ENCODE measurements around the gene MAP4K3. TPM values are rescaled to one million over a fixed set of nuclear protein-coding genes. Genes with fewer than 3 reads are reported as not detected.

MAP4K3 gene
- total RNA-seq, 1 donor from 2014 or later = 58.1 TPM

DNA sequence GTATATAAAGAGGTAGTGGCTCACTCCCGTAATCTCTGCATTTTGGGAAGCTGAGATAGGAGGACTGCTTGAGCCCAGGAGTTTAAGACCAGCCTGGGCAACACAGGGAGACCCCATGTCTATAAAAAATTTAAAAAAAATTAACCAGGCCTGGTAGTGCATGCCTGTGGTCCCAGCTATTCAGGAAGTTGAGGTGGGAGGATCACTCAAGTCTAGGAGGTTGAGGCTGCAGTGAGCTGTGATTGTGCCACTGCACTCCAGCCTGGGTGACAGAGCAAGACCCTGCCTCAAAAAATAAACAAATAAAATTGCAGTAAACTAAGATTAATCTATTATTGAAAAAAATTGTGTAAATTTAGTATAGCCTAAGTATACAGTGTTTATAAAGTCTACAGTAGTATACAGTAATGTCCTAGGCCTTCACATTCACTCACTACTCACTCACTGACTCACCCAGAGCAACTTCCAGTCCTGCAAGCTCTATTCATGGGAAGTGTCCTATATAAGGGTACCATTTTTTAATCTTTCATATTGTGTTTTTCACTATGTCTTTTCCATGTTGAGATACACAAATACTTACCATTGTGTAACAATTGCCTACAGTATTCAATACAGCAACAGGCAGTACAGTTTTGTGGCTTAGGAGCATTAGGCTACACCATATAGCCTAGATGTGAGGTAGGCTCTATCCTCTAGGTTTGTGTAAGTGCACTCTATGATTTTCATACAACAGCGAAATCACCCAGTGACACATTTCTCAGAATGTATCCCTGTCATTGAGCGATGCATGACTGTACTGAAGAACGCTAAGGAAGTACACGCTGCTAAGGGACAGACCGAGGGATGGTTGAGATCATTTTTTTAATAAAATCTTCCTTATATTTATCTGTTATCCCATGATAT, 10.4 kb upstream of the MAP4K3 start:
- Mint-ChIP-seq H3K27me3 (ENCODE audit: low read depth, unreplicated experiment) (no peaks in the 10 kb centered on the region), H3K4me3 (ENCODE audit: unreplicated experiment) (no peak overlapping the region), H3K4me1 (ENCODE audit: low read depth, unreplicated experiment) (peaks cover 12% of the 10 kb centered on the region), H3K36me3 (ENCODE audit: low read depth, unreplicated experiment) (peaks cover 21% of the 10 kb centered on the region), H3K27ac (ENCODE audit: unreplicated experiment) (peak overlapping the region; percentile 88), H3K9me3 (ENCODE audit: unreplicated experiment) (peaks cover 8% of the 10 kb centered on the region)
- Histone ChIP-seq H3K9me3 (ENCODE audit: insufficient read depth, low read depth, low read length) (no peaks in the 10 kb centered on the region), H3K4me3 (ENCODE audit: insufficient read depth, low read depth, low read length) (no peak overlapping the region), H3K9ac (ENCODE audit: low read length) (no peak overlapping the region), H3K36me3 (ENCODE audit: insufficient read depth, low read length) (no peaks in the 10 kb centered on the region), H4K20me1 (ENCODE audit: insufficient read depth, low read length) (no peaks in the 10 kb centered on the region), H3K27me3 (ENCODE audit: insufficient read depth, low read length) (no peaks in the 10 kb centered on the region), H3K27ac (ENCODE audit: low read depth, low read length) (no peak overlapping the region), H3K4me2 (ENCODE audit: low read length) (peak overlapping the region; percentile 28), H3K4me1 (ENCODE audit: insufficient read depth, low read length) (peaks cover 3% of the 10 kb centered on the region), H2AFZ (ENCODE audit: low read depth, low read length) (no peak overlapping the region), H3K79me2 (ENCODE audit: insufficient read depth, low read length) (no peaks in the 10 kb centered on the region)
- FAIRE-seq (no peak), DNase-seq (ENCODE audit: low read depth) (no peak)
- TF ChIP-seq, protein P1, sequence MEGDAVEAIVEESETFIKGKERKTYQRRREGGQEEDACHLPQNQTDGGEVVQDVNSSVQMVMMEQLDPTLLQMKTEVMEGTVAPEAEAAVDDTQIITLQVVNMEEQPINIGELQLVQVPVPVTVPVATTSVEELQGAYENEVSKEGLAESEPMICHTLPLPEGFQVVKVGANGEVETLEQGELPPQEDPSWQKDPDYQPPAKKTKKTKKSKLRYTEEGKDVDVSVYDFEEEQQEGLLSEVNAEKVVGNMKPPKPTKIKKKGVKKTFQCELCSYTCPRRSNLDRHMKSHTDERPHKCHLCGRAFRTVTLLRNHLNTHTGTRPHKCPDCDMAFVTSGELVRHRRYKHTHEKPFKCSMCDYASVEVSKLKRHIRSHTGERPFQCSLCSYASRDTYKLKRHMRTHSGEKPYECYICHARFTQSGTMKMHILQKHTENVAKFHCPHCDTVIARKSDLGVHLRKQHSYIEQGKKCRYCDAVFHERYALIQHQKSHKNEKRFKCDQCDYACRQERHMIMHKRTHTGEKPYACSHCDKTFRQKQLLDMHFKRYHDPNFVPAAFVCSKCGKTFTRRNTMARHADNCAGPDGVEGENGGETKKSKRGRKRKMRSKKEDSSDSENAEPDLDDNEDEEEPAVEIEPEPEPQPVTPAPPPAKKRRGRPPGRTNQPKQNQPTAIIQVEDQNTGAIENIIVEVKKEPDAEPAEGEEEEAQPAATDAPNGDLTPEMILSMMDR (IDR thresholded peaks at IDR 0.05; ENCODE audit: insufficient read depth, low read depth, low read length) = no peak
- TF ChIP-seq EZH2 (IDR thresholded peaks at IDR 0.05; ENCODE audit: insufficient read depth, low read length) = no peak

DNA sequence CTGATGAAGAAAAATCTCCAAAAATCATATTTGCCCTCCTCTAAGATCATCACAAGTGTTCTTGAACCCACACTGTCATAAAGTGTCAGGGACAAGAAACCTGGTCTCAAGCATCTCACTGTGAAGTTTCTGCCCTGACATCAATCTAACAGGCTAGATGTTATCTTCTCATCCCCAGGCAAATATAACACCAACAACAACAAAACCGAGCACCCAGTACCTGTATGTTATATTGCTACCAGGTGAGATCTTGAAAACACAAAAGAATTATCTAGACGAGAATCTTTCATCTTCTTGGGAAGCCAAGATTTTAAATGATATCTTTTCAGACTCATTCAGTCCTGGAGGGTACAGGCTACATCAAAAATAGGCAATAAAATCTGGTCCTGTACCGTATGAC, 8.8 kb upstream of the MAP4K3 start:
- TF ChIP-seq EZH2 (IDR thresholded peaks at IDR 0.05; ENCODE audit: insufficient read depth, low read length) = no peak
- TF ChIP-seq, protein P1 (IDR thresholded peaks at IDR 0.05; ENCODE audit: insufficient read depth, low read depth, low read length) = no peak
- no peaks in the 10 kb centered on the region for H3K79me2 ChIP-seq (ENCODE audit: insufficient read depth, low read length)
- no peaks in the 10 kb centered on the region for H3K36me3 ChIP-seq (ENCODE audit: insufficient read depth, low read length)
- no peak overlapping the region for H3K27ac ChIP-seq (ENCODE audit: low read depth, low read length)
- DNase-seq (ENCODE audit: low read depth) (no peak), FAIRE-seq (no peak)
- H3K27me3 ChIP-seq (ENCODE audit: insufficient read depth, low read length) = no peaks in the 10 kb centered on the region
- Mint-ChIP-seq H3K4me3 (ENCODE audit: unreplicated experiment) (no peak overlapping the region), H3K36me3 (ENCODE audit: low read depth, unreplicated experiment) (peaks cover 23% of the 10 kb centered on the region), H3K27ac (ENCODE audit: unreplicated experiment) (no peak overlapping the region), H3K4me1 (ENCODE audit: low read depth, unreplicated experiment) (peaks cover 11% of the 10 kb centered on the region), H3K9me3 (ENCODE audit: unreplicated experiment) (peaks cover 10% of the 10 kb centered on the region), H3K27me3 (ENCODE audit: low read depth, unreplicated experiment) (no peaks in the 10 kb centered on the region)
- no peak overlapping the region for H3K4me2 ChIP-seq (ENCODE audit: low read length)
- H3K4me3 ChIP-seq (ENCODE audit: insufficient read depth, low read depth, low read length) = no peak overlapping the region
- H3K9me3 ChIP-seq (ENCODE audit: insufficient read depth, low read depth, low read length) = no peaks in the 10 kb centered on the region
- H3K9ac ChIP-seq (ENCODE audit: low read length) = no peak overlapping the region
- H3K4me1 ChIP-seq (ENCODE audit: insufficient read depth, low read length) = peaks cover 3% of the 10 kb centered on the region
- H2AFZ ChIP-seq (ENCODE audit: low read depth, low read length) = no peak overlapping the region
- H4K20me1 ChIP-seq (ENCODE audit: insufficient read depth, low read length) = no peaks in the 10 kb centered on the region

DNA sequence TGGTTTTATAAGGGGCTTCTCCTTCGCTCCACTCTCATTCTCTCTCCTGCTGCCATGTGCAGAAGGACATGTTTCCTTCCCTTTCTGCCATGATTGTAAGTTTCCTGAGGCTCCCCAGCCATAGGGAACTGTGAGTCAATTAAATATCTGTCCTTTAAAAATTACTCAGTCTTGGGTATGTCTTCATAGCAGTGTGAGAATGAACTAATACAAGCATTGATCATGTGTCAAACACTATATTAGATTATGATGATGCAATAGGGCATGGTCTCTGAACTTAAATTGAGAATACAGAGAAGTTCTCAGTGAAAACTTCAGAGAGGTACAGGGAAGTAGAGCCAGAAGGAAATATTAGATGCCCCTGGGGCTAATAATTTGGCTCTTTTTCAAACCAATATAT, 5.9 kb upstream of the MAP4K3 start:
- H3K4me3 ChIP-seq (ENCODE audit: insufficient read depth, low read depth, low read length) = no peak overlapping the region
- H3K9me3 ChIP-seq (ENCODE audit: insufficient read depth, low read depth, low read length) = no peaks in the 10 kb centered on the region
- no peaks in the 10 kb centered on the region for H4K20me1 ChIP-seq (ENCODE audit: insufficient read depth, low read length)
- H3K36me3 ChIP-seq (ENCODE audit: insufficient read depth, low read length) = no peaks in the 10 kb centered on the region
- Mint-ChIP-seq H3K4me3 (ENCODE audit: unreplicated experiment) (no peak overlapping the region), H3K4me1 (ENCODE audit: low read depth, unreplicated experiment) (peaks cover 21% of the 10 kb centered on the region), H3K27me3 (ENCODE audit: low read depth, unreplicated experiment) (no peaks in the 10 kb centered on the region), H3K27ac (ENCODE audit: unreplicated experiment) (no peak overlapping the region), H3K9me3 (ENCODE audit: unreplicated experiment) (peaks cover 8% of the 10 kb centered on the region), H3K36me3 (ENCODE audit: low read depth, unreplicated experiment) (peaks cover 23% of the 10 kb centered on the region)
- H3K9ac ChIP-seq (ENCODE audit: low read length) = no peak overlapping the region
- FAIRE-seq (no peak), DNase-seq (ENCODE audit: low read depth) (no peak)
- H3K4me2 ChIP-seq (ENCODE audit: low read length) = no peak overlapping the region
- peaks cover 4% of the 10 kb centered on the region for H3K79me2 ChIP-seq (ENCODE audit: insufficient read depth, low read length)
- H3K27ac ChIP-seq (ENCODE audit: low read depth, low read length) = no peak overlapping the region
- no peak for TF ChIP-seq EZH2 (IDR thresholded peaks at IDR 0.05; ENCODE audit: insufficient read depth, low read length)
- TF ChIP-seq, protein P1 (IDR thresholded peaks at IDR 0.05; ENCODE audit: insufficient read depth, low read depth, low read length) = no peak
- no peak overlapping the region for H2AFZ ChIP-seq (ENCODE audit: low read depth, low read length)
- H3K4me1 ChIP-seq (ENCODE audit: insufficient read depth, low read length) = peaks cover 22% of the 10 kb centered on the region
- no peaks in the 10 kb centered on the region for H3K27me3 ChIP-seq (ENCODE audit: insufficient read depth, low read length)

Measured in astrocyte (in vitro differentiated cells and primary cell).